ENCODE measurements around the gene MTA1. TPM values are rescaled to one million over a fixed set of nuclear protein-coding genes. Genes with fewer than 3 reads are reported as not detected.

The MTA1 gene
- total and polyA plus RNA-seq, 2 donors (not counting 1 experiment from before 2014, with no cell fraction given) = 137 to 147 TPM

GRCh38 chr14:105498430-105499255 lies 79.0 kb downstream of the MTA1 start:
- H3K9me3 ChIP-seq (ENCODE audit: control extremely low read depth in 1 of 3, control insufficient read depth in 2 of 3, insufficient read depth in 1 of 3, low read length in 2 of 3) = no peaks in the 10 kb centered on the region
- ChIA-PET CTCF (no interaction called here), POLR2A (no interaction called here)
- H3K36me3 ChIP-seq (replicated peaks in 1 of 2; ENCODE audit: control extremely low read depth in 1 of 2, control insufficient read depth in 1 of 2, extremely low read depth in 1 of 2, insufficient read depth in 2 of 2, low read length in 1 of 2) = no peaks in the 10 kb centered on the region
- WGBS (ENCODE audit: insufficient coverage) = 97% methylated on average over 36 of the region's 36 CpGs
- H3K9ac ChIP-seq (ENCODE audit: low read length) = no peak overlapping the region
- no peaks in the 10 kb centered on the region for H3K4me1 Mint-ChIP-seq
- no peak overlapping the region for H3K4me2 ChIP-seq (replicated peaks; ENCODE audit: low read depth, low read length, poor library complexity, severe bottlenecking)
- no peaks in the 10 kb centered on the region for H3K9me3 Mint-ChIP-seq (ENCODE audit: insufficient read depth)
- no peak for ATAC-seq (ENCODE audit: low read depth)
- DNase-seq = peak; percentile 38
- no peak overlapping the region for H3K27ac Mint-ChIP-seq
- H3K4me3 ChIP-seq (ENCODE audit: control extremely low read depth in 1 of 5, extremely low read depth in 1 of 5, insufficient read depth in 1 of 5, low read depth in 2 of 5, low read length in 4 of 5) = no peak overlapping the region
- no peaks in the 10 kb centered on the region for H3K4me1 ChIP-seq (ENCODE audit: control insufficient read depth in 2 of 2, insufficient read depth in 2 of 2, low read length in 2 of 2)
- no peaks in the 10 kb centered on the region for H4K20me1 ChIP-seq (ENCODE audit: control insufficient read depth, insufficient read depth, low read length, poor library complexity, severe bottlenecking)
- H3K27ac ChIP-seq (ENCODE audit: low read length in 2 of 2) = no peak overlapping the region
- H3K27me3 ChIP-seq (replicated peaks in 1 of 4; ENCODE audit: control extremely low read depth in 1 of 4, control insufficient read depth in 3 of 4, insufficient read depth in 4 of 4, low read length in 3 of 4) = no peaks in the 10 kb centered on the region
- H3K79me2 ChIP-seq (ENCODE audit: control insufficient read depth, insufficient read depth, low read length) = no peaks in the 10 kb centered on the region
- no peak overlapping the region for H2AFZ ChIP-seq (ENCODE audit: insufficient read depth, low read depth, low read length, poor library complexity, severe bottlenecking)
- no peak for TF ChIP-seq EZH2 (IDR thresholded peaks at IDR 0.05; ENCODE audit: borderline replicate concordance, insufficient read depth, low read depth, low read length, poor library complexity, severe bottlenecking)
- TF ChIP-seq, protein P1, sequence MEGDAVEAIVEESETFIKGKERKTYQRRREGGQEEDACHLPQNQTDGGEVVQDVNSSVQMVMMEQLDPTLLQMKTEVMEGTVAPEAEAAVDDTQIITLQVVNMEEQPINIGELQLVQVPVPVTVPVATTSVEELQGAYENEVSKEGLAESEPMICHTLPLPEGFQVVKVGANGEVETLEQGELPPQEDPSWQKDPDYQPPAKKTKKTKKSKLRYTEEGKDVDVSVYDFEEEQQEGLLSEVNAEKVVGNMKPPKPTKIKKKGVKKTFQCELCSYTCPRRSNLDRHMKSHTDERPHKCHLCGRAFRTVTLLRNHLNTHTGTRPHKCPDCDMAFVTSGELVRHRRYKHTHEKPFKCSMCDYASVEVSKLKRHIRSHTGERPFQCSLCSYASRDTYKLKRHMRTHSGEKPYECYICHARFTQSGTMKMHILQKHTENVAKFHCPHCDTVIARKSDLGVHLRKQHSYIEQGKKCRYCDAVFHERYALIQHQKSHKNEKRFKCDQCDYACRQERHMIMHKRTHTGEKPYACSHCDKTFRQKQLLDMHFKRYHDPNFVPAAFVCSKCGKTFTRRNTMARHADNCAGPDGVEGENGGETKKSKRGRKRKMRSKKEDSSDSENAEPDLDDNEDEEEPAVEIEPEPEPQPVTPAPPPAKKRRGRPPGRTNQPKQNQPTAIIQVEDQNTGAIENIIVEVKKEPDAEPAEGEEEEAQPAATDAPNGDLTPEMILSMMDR (IDR thresholded peaks at IDR 0.05) = no peak
- intact Hi-C loops (cut with micrococcal nuclease) = no loop called here
- H3K27me3 Mint-ChIP-seq = peaks cover 4% of the 10 kb centered on the region
- no peak overlapping the region for H3K4me3 Mint-ChIP-seq
